ENCODE results near the gene PSMD6.

PSMD6 gene

DNA sequence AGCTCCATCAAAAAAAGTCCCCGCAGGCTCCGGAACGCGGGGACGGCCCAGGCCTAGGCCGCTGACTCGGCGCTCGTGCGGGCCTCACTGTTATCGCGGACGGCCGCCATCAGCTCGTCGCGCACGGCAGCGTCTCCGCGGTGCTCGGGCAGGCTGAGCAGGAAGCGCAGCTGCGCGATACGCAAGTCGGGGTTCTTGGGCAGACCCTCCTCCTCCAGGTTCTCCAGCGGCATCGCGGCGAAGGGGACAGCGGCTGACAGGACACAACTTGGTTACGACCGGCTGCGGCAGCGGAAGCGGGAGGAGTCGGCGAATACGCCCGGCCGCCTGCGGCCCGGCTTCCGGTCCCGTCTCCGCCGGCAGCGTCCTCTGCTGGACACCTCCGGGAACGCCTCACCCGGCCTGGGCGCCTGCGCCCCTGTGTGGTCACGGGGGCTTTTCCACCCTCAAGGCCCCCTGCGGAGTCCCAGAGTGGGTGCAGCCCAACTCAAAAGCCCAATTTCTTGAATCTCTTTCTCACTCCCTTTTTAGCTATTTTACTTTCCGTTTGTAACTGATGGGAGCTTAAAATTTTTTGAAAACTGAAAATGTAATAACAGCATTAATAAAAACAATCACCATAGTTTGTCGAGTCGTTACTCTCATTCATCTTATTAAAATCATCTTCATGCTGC, at the start of gene PSMD6:
Gene PSMD6, minus strand, starts transcription at position 308 of the 674 bp plus-strand sequence. Its CDS starts 75 bp downstream, at position 233.
- H3K27ac ChIP-seq: peak within 1 kb of the TSS; percentile 60
- 0 out of 2 replicates have a peak, but pooled peaks have one; percentile 27 for TF ChIP-seq ZFX (IDR thresholded peaks at IDR 0.05; ENCODE audit: borderline replicate concordance)
- TF ChIP-seq, protein P1, sequence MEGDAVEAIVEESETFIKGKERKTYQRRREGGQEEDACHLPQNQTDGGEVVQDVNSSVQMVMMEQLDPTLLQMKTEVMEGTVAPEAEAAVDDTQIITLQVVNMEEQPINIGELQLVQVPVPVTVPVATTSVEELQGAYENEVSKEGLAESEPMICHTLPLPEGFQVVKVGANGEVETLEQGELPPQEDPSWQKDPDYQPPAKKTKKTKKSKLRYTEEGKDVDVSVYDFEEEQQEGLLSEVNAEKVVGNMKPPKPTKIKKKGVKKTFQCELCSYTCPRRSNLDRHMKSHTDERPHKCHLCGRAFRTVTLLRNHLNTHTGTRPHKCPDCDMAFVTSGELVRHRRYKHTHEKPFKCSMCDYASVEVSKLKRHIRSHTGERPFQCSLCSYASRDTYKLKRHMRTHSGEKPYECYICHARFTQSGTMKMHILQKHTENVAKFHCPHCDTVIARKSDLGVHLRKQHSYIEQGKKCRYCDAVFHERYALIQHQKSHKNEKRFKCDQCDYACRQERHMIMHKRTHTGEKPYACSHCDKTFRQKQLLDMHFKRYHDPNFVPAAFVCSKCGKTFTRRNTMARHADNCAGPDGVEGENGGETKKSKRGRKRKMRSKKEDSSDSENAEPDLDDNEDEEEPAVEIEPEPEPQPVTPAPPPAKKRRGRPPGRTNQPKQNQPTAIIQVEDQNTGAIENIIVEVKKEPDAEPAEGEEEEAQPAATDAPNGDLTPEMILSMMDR (IDR thresholded peaks at IDR 0.05): peak; percentile 99

DNA sequence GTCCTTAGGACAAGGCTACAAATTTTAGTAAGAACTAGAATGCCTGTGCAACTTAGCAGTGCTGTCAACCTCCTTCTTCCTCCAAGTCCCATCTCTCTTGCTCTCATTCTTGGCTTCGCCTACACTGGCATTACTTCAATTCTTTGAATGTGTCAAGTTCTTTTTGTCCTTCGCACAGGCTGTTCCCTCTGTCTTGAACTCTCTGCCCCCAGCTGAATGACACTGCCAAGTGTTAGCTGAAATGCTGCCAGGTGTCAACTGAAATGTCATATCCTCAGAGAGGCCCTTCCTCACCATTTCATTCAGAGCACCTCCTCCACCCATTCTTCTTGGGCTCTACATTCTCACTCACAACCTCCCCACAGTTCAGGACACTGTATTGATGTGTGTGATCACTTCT, 48.8 kb upstream of the PSMD6 start:
- H3K27ac ChIP-seq: no peak overlapping the region
- TF ChIP-seq ZFX (IDR thresholded peaks at IDR 0.05; ENCODE audit: borderline replicate concordance): no peak
- TF ChIP-seq, protein P1 (IDR thresholded peaks at IDR 0.05): no peak

DNA sequence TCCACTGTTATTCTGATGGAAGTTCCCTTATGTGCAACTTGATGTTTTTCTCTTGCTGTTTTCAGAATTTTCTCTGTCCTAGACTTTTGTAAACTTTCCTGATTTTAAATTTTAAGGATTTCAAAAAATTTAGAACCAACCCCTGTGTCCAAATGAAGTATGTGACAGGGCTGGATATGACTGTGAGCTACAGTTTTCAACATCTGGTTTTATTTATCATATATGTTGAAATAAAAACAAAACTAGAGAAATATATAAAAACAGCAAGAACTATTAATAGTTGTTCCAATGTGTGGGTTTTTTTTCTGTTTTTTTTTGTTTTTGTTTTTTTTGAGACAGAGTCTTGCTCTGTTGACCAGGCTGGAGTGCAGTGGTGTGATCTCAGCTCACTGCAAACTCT, 47.4 kb upstream of the PSMD6 start:
- TF ChIP-seq ZFX (IDR thresholded peaks at IDR 0.05; ENCODE audit: borderline replicate concordance): no peak
- TF ChIP-seq, protein P1 (IDR thresholded peaks at IDR 0.05): no peak
- H3K27ac ChIP-seq: no peak overlapping the region

GRCh38 chr3:64067506-64068346, 44.4 kb upstream of the PSMD6 start:
- H3K27ac ChIP-seq: no peak overlapping the region
- TF ChIP-seq, protein P1 (IDR thresholded peaks at IDR 0.05): no peak
- no peak for TF ChIP-seq ZFX (IDR thresholded peaks at IDR 0.05; ENCODE audit: borderline replicate concordance)

- H3K27ac ChIP-seq: no peak overlapping the region
- TF ChIP-seq, protein P1 (IDR thresholded peaks at IDR 0.05): no peak
- no peak for TF ChIP-seq ZFX (IDR thresholded peaks at IDR 0.05; ENCODE audit: borderline replicate concordance)
These were observed 41.5 kb upstream of the PSMD6 start for GRCh38 chr3:64064804-64065203.

DNA sequence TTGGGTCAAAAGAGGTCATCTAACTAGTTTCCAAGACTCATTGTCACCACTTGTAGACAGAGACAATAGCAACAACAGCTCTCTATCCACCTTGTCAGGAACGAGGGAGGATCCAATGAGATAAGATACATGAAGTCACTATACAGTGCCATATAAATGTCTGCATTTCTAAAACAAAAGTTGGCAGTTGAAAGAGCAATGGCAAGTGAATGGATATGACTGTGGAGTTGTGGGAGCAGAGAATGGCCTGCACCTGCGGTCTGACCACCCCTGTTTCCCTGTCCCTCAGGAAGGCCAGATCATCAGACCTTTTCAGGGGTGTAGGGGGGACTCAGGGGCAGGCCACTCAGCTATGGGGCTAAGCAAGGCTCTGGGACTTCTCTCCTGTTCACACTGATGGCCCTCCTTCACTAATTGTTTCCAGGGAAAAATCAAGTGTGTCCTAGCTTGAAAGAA, 40.7 kb upstream of the PSMD6 start:
- TF ChIP-seq, protein P1 (IDR thresholded peaks at IDR 0.05): no peak
- TF ChIP-seq ZFX (IDR thresholded peaks at IDR 0.05; ENCODE audit: borderline replicate concordance): no peak
- no peak overlapping the region for H3K27ac ChIP-seq

Measured in 22Rv1 (cell line).